ENCODE results near the gene ANKRD37. TPM values are rescaled to one million over a fixed set of nuclear protein-coding genes. Genes with fewer than 3 reads are reported as not detected.

The ANKRD37 gene
- total and polyA plus RNA-seq, 9 of the 15 experiments (the other 6 are each of a cell fraction or from before 2014, with no cell fraction given), result 1.3 to 53.7 (median 3.6) TPM

DNA sequence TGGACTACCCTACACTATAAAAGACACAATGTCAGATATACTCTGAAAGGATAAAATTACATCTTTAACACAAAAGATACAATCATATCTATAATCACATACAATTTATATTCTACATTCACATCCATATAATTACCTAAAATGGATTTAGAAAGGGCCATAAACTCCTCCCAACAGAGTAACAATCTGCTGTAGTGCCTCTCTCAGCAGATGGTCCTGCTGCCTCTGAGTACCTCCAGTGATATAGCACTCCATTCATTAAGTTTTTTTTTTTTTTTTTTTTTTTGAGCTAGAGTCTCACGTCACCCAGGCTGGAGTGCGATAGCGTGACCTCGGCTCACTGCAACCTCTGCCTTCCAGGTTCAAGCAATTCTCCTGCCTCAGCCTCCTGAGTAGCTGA, 7.4 kb downstream of the ANKRD37 start:
- intact Hi-C loops (cut with micrococcal nuclease), result no loop called here
- 0 out of 3 replicates have a peak, but pooled peaks cover 6% of the 10 kb centered on the region for H3K79me2 ChIP-seq (ENCODE audit: control insufficient read depth, insufficient read depth, low read length)
- H3K27me3 ChIP-seq (ENCODE audit: control insufficient read depth in 2 of 2, insufficient read depth in 2 of 2, low read length in 2 of 2), result no peaks in the 10 kb centered on the region
- no peak overlapping the region for H3K9ac ChIP-seq (ENCODE audit: insufficient read depth in 1 of 2, low read depth in 2 of 2, low read length in 2 of 2)
- no TSS peak for BruUV-seq (replicated peaks)
- no peaks in the 10 kb centered on the region; a peak in 1 of 5 replicates for H3K4me1 ChIP-seq (replicated peaks in 1 of 2; ENCODE audit: control insufficient read depth in 2 of 2, insufficient read depth in 2 of 2, low read length in 2 of 2)
- no peak overlapping the region for H3K27ac ChIP-seq (ENCODE audit: extremely low read depth, low read depth, low read length)
- no peaks in the 10 kb centered on the region for H3K9me3 ChIP-seq (replicated peaks; ENCODE audit: control insufficient read depth, insufficient read depth, low read depth, low read length)
- TF ChIP-seq MCM5 (IDR thresholded peaks at IDR 0.05; ENCODE audit: low read depth), result no peak
- TF ChIP-seq ZNF232 (CRISPR knock-in tag; IDR thresholded peaks at IDR 0.05), result no peak
- no peak for TF ChIP-seq KLF10 (CRISPR knock-in tag; IDR thresholded peaks at IDR 0.05)
- TF ChIP-seq HNRNPH1 (optimal IDR thresholded peaks at IDR 0.05; ENCODE audit: low read depth, low read length), result no peak
- no peak for TF ChIP-seq GABPB1 (CRISPR knock-in tag; IDR thresholded peaks at IDR 0.05)
- no peak for ATAC-seq
- no peak for DNase-seq (ENCODE audit: extremely low read depth in 1 of 4, low spot score in 3 of 4)
- ChIA-PET CTCF (ENCODE audit: low intra/inter-chr PET ratio) (no interaction called here), POLR2A (interaction anchor here (0.6 to 3.5 kb wide), 3 partner anchors 8 to 220 kb away, joined by 3 to 15 read pairs (median 3); partner anchors contain the start of genes ANKRD37 and LRP2BP)
- no peak overlapping the region for H3K4me3 ChIP-seq
- FAIRE-seq, result no peak
- H3K4me2 ChIP-seq (ENCODE audit: insufficient read depth, low read length), result no peak overlapping the region
- in situ Hi-C loops (cut with MboI), result no loop called here
- H3K36me3 ChIP-seq (ENCODE audit: control insufficient read depth, insufficient read depth, low read length), result peaks cover 67% of the 10 kb centered on the region; the same call in 2 of the 3 replicates
- H3K9me1 ChIP-seq (ENCODE audit: control insufficient read depth, insufficient read depth, low read length), result no peaks in the 10 kb centered on the region
- no peak overlapping the region for H2AFZ ChIP-seq (ENCODE audit: low read depth, low read length)
- no peaks in the 10 kb centered on the region for H4K20me1 ChIP-seq (replicated peaks; ENCODE audit: control insufficient read depth, insufficient read depth, low read length)
- no CpG with 5 or more reads among the region's 4 CpGs for WGBS (ENCODE audit: insufficient coverage, low coverage, missing lambda C conversion rate)

DNA sequence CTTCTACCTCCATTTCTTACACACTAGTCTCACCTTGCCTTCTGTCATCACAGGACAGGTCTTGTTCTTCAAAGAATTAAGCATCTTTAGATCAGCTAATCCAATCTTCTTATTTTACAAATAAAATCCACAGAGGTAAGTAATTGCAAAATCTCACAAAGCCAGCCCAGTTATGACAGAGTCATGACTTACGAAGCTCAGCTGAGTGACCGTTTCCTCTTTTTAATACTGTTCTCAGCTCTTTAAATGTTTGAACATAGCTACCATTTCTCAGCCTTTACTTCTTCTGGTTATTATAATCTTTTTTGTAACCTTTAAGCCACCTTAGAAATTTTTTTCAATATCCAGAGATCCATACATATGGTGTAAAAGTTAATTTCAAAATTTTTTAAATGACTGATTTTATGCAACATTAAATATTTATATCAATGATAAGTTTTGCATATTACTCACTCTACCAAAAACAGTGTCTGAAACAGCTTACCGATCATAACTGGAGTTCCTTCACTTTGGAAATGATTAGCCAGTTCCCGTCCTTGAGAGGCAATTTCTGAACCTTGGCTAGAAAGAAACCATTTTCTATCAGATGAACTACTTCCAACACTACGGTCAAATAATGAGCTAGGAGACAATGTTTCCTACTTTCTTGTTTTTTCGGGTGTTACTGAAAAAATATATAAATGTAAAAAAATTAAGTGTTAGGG, 8.8 kb downstream of the ANKRD37 start:
- Histone ChIP-seq H3K9me3 (replicated peaks; ENCODE audit: control insufficient read depth, insufficient read depth, low read depth, low read length) (no peaks in the 10 kb centered on the region), H3K36me3 (ENCODE audit: control insufficient read depth, insufficient read depth, low read length) (peaks cover 56% of the 10 kb centered on the region; the same call in 2 of the 3 replicates), H3K4me1 (replicated peaks in 1 of 2; ENCODE audit: control insufficient read depth in 2 of 2, insufficient read depth in 2 of 2, low read length in 2 of 2) (no peaks in the 10 kb centered on the region), H3K9me1 (ENCODE audit: control insufficient read depth, insufficient read depth, low read length) (no peaks in the 10 kb centered on the region), H2AFZ (ENCODE audit: low read depth, low read length) (no peak overlapping the region), H3K4me3 (no peak overlapping the region), H3K27me3 (ENCODE audit: control insufficient read depth in 2 of 2, insufficient read depth in 2 of 2, low read length in 2 of 2) (no peaks in the 10 kb centered on the region), H3K27ac (ENCODE audit: extremely low read depth, low read depth, low read length) (no peak overlapping the region), H3K79me2 (ENCODE audit: control insufficient read depth, insufficient read depth, low read length) (no peaks in the 10 kb centered on the region), H3K4me2 (ENCODE audit: insufficient read depth, low read length) (no peak overlapping the region), H4K20me1 (replicated peaks; ENCODE audit: control insufficient read depth, insufficient read depth, low read length) (no peaks in the 10 kb centered on the region), H3K9ac (ENCODE audit: insufficient read depth in 1 of 2, low read depth in 2 of 2, low read length in 2 of 2) (no peak overlapping the region)
- ATAC-seq (no peak), DNase-seq (ENCODE audit: extremely low read depth in 1 of 4, low spot score in 3 of 4) (no peak), FAIRE-seq (no peak)
- POLR2A ChIA-PET, result interaction anchor here (3.5 kb wide), 1 partner anchor 9 kb away, joined by 15 read pairs; the partner anchor contains the start of genes ANKRD37 and LRP2BP
- intact Hi-C loops (cut with micrococcal nuclease), result no loop called here
- 87% methylated on average over 6 of the region's 6 CpGs for WGBS (ENCODE audit: insufficient coverage, low coverage, missing lambda C conversion rate)
- in situ Hi-C loops (cut with MboI), result no loop called here
- CTCF ChIA-PET (ENCODE audit: low intra/inter-chr PET ratio), result no interaction called here
- no TSS peak for BruUV-seq (replicated peaks)
- TF ChIP-seq POLR2AphosphoS5 (IDR thresholded peaks at IDR 0.05; ENCODE audit: control insufficient read depth, insufficient read depth, low read depth, low read length) (no peak), MAFK (IDR thresholded peaks at IDR 0.05; ENCODE audit: low read length) (no peak), CREM (IDR thresholded peaks at IDR 0.05; ENCODE audit: low read depth) (no peak), POLR2G (IDR thresholded peaks at IDR 0.05; ENCODE audit: low read depth, low read length) (no peak), GTF2E2 (tag; IDR thresholded peaks at IDR 0.05) (no peak), ZNF134 (CRISPR knock-in tag; conservative IDR thresholded peaks at IDR 0.05) (no peak), SRSF7 (optimal IDR thresholded peaks at IDR 0.05; ENCODE audit: low read depth, low read length) (no peak), ZNF699 (CRISPR knock-in tag; IDR thresholded peaks at IDR 0.05; ENCODE audit: insufficient replicate concordance) (no peak)
- TF ChIP-seq, protein P1, sequence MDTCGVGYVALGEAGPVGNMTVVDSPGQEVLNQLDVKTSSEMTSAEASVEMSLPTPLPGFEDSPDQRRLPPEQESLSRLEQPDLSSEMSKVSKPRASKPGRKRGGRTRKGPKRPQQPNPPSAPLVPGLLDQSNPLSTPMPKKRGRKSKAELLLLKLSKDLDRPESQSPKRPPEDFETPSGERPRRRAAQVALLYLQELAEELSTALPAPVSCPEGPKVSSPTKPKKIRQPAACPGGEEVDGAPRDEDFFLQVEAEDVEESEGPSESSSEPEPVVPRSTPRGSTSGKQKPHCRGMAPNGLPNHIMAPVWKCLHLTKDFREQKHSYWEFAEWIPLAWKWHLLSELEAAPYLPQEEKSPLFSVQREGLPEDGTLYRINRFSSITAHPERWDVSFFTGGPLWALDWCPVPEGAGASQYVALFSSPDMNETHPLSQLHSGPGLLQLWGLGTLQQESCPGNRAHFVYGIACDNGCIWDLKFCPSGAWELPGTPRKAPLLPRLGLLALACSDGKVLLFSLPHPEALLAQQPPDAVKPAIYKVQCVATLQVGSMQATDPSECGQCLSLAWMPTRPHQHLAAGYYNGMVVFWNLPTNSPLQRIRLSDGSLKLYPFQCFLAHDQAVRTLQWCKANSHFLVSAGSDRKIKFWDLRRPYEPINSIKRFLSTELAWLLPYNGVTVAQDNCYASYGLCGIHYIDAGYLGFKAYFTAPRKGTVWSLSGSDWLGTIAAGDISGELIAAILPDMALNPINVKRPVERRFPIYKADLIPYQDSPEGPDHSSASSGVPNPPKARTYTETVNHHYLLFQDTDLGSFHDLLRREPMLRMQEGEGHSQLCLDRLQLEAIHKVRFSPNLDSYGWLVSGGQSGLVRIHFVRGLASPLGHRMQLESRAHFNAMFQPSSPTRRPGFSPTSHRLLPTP (IDR thresholded peaks at IDR 0.05; ENCODE audit: borderline replicate concordance, extremely low read depth, insufficient read length), result no peak

All from K562 (cell line).